Activated CD4-positive, CD25-positive, alpha-beta regulatory T cell treated with anti-CD3 and anti-CD28 coated beads, Interleukin-2, amount 50 U/mL, for 72 hours (primary cell): ENCODE data around the gene MRGPRF.

ENCODE experiments used
- DNase-seq: peaks from one replicate; pipeline ENCODE4 v3.0.0; 2021

The MRGPRF gene

GRCh38 chr11:69013009-69013951 lies at the start of gene MRGPRF:
Gene MRGPRF (minus strand): TSS chr11:69013246. CDS start chr11:69009901, 3,345 bp downstream.
- DNase-seq, result no peak

- DNase-seq, result no peak
Measured at GRCh38 chr11:69062169-69062855, 49.3 kb upstream of the MRGPRF start.

- no peak for DNase-seq
Measured at GRCh38 chr11:69061713-69062053, 48.6 kb upstream of the MRGPRF start.

GRCh38 chr11:69060806-69061712 lies 48.0 kb upstream of the MRGPRF start:
- no peak for DNase-seq

GRCh38 chr11:69059985-69060384 lies 46.9 kb upstream of the MRGPRF start:
- DNase-seq, result no peak

- DNase-seq, result no peak
Measured at GRCh38 chr11:69059429-69059828, 46.4 kb upstream of the MRGPRF start.

GRCh38 chr11:69058511-69059270 lies 45.6 kb upstream of the MRGPRF start:
- no peak for DNase-seq

- DNase-seq, result no peak
Measured at GRCh38 chr11:69057801-69058200, 44.8 kb upstream of the MRGPRF start.

GRCh38 chr11:69057236-69057635 lies 44.2 kb upstream of the MRGPRF start:
- DNase-seq, result no peak

GRCh38 chr11:69055598-69056516 lies 42.8 kb upstream of the MRGPRF start:
- DNase-seq, result no peak

GRCh38 chr11:69055212-69055586 lies 42.2 kb upstream of the MRGPRF start:
- no peak for DNase-seq

GRCh38 chr11:69054397-69055211 lies 41.6 kb upstream of the MRGPRF start:
- DNase-seq, result no peak

GRCh38 chr11:69053546-69054396 lies 40.7 kb upstream of the MRGPRF start:
- DNase-seq, result no peak

- DNase-seq, result no peak
Measured at GRCh38 chr11:69053169-69053477, 40.1 kb upstream of the MRGPRF start.

GRCh38 chr11:69052343-69053168 lies 39.5 kb upstream of the MRGPRF start:
- DNase-seq, result no peak

- DNase-seq, result no peak
Measured at GRCh38 chr11:69051381-69052342, 38.6 kb upstream of the MRGPRF start.
